ENCODE measurements around the gene PCED1B.
A peak's percentile ranks its signal among the peaks of the same experiment; 100 is the strongest.
"Not testable (repeated sequence)": the region's sequence is repeated elsewhere in the genome, so short reads cannot be mapped to it uniquely, and the experiment has no call there.

The PCED1B gene

GRCh38 chr12:47244835-47245234, 165.4 kb downstream of the PCED1B start:
- no peak for DNase-seq

DNA sequence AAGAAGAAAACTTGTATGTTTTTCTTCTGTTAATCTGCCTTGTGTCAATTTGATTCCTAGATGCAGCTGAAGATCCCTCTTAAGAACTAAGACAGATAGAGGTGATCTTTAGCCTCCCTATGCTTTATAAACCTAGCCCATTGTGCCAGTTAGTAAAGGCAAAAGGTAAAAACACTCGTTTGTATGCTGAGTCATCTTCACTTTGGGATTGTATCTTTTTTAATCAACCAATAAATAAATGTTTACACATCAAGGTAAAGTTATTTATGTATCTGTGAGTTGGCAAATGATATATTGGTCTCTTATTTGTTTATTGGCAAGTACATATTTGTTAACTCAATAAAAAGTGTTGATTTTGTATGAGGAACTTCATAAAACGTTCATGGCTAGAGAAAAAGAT, 166.2 kb downstream of the PCED1B start:
- DNase-seq: no peak

DNA sequence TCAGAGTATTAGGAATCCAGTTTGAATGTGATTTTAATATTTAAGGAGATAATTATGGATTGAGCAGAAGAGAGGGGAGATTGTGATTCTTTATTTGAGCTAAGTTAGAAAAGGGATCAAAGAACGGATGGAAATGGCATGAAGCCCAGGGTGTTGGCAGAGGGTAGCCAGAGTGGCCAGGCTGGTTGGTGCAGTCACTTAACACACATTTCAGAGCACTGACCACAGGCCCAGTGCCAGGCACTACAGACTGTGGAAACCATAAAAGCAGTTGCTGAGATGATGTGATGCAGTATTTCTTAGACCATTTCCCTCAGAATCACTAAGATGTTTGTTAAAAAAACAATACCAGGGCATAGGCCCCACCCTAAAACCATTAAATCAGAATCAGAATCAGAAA, 168.0 kb downstream of the PCED1B start:
- DNase-seq: no peak

GRCh38 chr12:47249082-47249481, 169.7 kb downstream of the PCED1B start:
- DNase-seq: no peak

GRCh38 chr12:47249719-47250357, 170.4 kb downstream of the PCED1B start:
- no peak for DNase-seq

- DNase-seq: no peak
These were observed 172.5 kb downstream of the PCED1B start for GRCh38 chr12:47251919-47252318.

GRCh38 chr12:47264951-47265350, 185.5 kb downstream of the PCED1B start:
- DNase-seq: no peak

DNA sequence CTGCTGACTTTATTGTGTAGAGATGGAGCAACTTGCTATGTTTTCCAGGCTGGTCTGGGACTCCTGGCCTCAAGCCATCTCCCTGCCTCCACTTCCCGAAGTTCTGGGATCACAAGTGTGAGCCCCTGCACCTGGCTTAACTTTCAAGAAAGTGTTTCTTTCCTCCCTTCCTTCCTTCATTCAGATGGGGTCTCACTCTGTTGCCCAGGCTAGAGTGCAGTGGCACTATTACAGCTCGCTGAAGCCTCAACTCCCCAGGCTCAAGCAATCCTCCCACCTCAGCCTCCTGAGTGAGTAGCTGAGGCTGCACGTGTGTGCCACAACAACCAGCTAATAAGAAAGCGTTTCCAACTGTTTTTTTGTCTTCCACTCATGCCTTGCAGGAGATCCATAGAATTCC, 186.0 kb downstream of the PCED1B start:
- no peak for DNase-seq

DNA sequence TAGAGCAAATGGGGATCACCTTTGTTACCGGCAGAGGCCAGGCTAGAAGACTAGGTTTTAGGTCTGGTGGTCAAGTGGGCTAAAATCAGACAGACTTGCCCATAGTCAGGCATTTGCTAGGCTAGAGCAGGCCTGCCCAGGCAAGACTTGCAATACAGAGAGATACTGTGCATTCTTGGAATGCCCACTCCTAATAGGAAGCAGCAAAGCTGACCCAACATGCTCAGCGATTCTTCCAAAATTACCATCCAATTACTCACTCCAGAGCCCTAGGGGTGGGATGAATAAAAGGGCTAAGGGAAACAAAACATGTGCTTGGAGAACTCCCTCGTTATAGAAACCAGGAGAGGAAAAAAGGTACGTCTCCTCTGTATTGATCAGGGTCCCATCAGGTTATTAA, 188.2 kb downstream of the PCED1B start:
- DNase-seq: no peak

GRCh38 chr12:47268501-47269454, 189.4 kb downstream of the PCED1B start:
- DNase-seq: no peak

GRCh38 chr12:47269916-47270315, 190.5 kb downstream of the PCED1B start:
- DNase-seq: no peak

DNA sequence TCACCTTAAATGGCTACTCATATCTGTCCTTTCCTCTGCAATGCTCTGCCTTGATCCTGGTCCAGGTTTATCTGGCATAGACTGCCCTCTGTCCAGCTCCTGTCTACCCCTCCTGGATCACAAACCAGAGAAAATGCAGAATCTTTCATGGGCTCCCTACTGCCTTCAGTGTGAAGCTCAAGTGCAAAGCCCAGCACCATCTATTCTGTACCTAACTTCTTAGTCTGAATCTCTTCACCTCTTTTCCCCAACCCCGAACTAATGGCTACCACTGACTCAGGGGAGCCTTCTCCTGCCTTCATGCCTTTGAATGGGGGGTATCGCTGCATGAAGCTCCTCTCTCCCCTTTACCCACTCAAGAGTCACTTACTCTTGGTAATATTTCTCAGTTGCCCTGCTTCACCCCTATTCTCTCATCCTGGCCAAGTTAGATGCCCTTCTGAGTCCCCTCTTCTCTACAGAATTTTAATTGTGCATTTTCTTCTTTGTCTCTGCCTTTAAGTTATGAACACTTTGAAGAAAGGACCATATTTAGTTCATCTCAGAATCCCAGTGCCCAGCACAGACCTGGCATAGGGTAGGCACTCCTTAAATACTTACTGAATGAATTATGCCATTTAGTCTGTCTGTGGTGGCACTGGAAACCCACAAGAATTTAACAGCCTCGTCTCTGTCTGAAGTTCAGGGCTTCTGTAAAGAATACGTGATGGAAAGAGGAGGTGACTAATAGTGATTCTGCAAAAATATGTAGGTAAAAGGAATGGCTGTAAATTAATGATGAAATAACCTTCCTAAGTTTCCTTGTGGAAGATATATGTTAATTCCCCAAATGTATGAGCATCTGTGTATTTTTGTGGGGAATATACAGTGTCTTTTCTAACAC, 191.6 kb downstream of the PCED1B start:
- no peak for DNase-seq

DNA sequence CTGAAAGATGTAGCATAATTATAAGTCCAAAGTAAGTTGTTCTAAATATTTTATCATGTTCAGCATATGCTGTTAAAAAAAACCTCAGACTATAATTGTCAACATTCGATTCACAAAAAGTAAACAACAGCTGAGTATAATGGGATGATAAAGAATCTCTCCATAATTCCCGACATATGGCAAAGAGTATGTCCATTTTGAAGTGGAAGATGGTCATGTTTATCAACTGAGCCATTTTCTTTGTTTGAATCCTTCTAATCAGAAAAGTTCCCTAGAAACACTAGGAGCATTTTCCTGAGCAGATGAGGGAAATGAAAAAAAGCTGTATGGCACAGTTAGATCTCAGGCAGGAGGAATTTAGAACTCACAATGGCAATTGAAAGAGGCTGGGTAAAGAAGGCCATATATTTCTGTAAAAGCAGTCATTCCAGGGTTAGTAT, 192.4 kb downstream of the PCED1B start:
- DNase-seq: no peak

DNA sequence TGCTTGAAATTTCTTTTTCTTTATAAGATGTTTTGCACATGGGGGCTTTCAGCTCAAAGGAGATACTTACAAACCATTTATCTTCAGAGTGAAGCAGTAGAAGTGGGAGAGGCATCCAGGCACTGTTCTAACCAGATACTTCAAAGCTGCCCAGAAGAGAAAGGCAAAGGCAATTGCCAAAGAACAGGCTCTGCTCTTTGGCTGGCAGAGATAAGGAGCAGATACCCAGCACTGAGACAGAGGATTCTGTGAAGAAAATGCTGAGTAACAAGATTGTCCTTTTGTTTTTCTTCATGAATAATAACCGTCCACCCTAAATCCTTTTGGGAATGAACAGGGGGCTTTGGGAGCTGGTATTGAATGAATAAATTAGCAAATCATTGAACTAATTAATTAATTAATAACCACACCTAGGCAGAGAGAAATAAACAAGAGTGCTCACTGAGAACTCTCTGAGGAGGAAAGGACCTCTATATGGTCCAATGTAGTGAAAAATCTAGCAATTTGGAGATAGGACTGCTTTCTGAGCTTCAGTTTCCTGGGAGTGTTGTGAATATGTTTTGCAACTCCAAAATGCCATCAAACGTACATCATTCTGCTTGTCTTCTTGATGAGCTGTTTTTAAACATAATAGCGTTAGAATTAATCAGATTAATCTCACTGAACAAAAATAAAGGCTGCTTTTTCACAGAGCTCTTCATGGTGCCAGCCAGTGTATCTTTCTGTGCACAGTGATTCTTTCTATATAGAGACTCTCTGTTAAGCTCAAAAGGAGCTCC, 193.2 kb downstream of the PCED1B start:
- DNase-seq: no peak

- no peak for DNase-seq
These were observed 193.8 kb downstream of the PCED1B start for GRCh38 chr12:47273191-47273626.

DNA sequence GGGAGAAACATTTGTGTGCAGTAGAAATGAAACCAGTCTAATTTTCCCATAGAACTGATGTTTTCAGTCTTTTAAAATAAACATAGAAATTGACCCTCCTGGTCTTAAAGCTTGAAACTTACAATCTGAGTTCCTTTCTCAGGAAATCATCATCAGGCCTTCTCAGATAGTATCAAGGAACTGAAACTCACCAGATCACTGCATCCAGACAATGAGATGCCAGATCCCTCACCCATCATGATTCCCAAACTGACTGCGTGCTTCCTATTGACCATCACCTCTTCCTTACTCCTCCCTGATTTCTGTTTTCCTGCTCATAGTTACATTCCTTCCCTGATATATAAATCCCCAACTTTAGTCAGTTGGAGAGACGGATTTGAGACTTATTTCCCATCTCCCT, 195.3 kb downstream of the PCED1B start:
- no peak for DNase-seq

DNA sequence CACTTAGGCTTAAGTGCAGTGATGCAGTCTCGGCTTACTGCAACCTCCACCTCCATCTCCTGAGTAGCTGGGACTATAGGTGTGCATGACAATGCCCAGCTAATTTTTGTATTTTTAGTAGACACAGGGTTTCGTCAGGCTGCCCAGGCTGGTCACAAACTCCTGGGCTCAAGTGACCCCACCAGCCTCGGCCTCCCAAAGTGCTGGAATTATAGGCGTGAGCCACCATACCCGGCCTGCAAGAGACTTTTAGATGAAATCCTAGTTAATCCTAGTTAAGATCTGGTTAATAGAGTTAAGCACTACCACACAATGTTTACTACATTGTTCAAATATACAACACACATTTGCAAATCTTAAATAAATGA, 196.8 kb downstream of the PCED1B start:
- DNase-seq: no peak

- peak; percentile 73 for DNase-seq
These were observed 197.3 kb downstream of the PCED1B start for GRCh38 chr12:47276621-47277309.

GRCh38 chr12:47277972-47278448, 198.6 kb downstream of the PCED1B start:
- DNase-seq: peak; percentile 84

DNA sequence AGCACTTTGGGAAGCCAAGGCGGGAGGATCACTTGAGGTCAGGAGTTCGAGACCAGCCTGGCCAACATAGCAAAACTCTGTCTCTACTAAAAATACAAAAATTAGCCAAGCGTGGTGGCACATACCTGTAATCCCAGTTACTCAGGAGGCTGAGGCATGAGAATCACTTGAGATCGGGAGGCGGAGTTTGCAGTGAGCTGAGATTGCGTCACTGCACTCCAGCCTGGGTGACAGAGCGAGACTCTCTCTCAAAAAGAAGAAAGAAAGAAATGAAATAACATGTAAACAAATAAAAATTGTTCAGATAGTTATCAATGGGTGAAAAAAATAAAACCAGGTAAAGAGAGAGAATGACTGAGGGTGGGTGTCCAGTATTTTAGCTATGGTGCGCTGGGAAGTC, 200.3 kb downstream of the PCED1B start:
- DNase-seq: not testable (repeated sequence)

- DNase-seq: no peak
These were observed 201.3 kb downstream of the PCED1B start for GRCh38 chr12:47280543-47281300.

Data from MV-4-11 (cell line).